Heart right ventricle (tissue), 16 donors: ENCODE data around the gene CHMP2B. TPM values are rescaled to one million over a fixed set of nuclear protein-coding genes. Genes with fewer than 3 reads are reported as not detected.

Source experiments
- ATAC-seq, 8 donors: fragments of 200-7000 bp; cut with Tn5 transposase; one replicate each; pipeline ENCODE4 v1.9.1; 2020; ENCODE audit warnings: mild to moderate bottlenecking in 8 of 8, moderate library complexity in 8 of 8, moderate number of reproducible peaks in 1 of 8
- DNase-seq, 2 donors: peaks; one replicate each; pipeline ENCODE4 v3.0.0-alpha.2; 2020
- H3K27ac ChIP-seq, 10 donors: fragments of 200-600 bp; sonication (generic) in 2 of 10; one replicate each; pipeline versions ENCODE4 v1.5.0 to v1.8.0; 2020 to 2022; ENCODE audit warnings: mild to moderate bottlenecking in 3 of 10
- H3K27me3 ChIP-seq, 7 donors: fragments of 200-600 bp; one replicate each; pipeline ENCODE4 v1.8.0; 2021 to 2022; ENCODE audit warnings: mild to moderate bottlenecking in 2 of 7
- H3K36me3 ChIP-seq, 9 donors: fragments of 200-600 bp; sonication (generic) in 1 of 9; one replicate each; pipeline versions ENCODE4 v1.5.0 to v1.8.0; 2020 to 2022; ENCODE audit warnings: mild to moderate bottlenecking in 2 of 9
- H3K4me1 ChIP-seq, 9 donors: fragments of 200-600 bp; sonication (generic) in 1 of 9; one replicate each; pipeline versions ENCODE4 v1.5.0 to v1.8.0; 2020 to 2022; ENCODE audit warnings: mild to moderate bottlenecking in 4 of 9
- H3K4me3 ChIP-seq, 10 donors: fragments of 200-600 bp; sonication (generic) in 2 of 10; one replicate each; pipeline versions ENCODE4 v1.5.0 to v1.8.0; 2020 to 2022; ENCODE audit warnings: mild to moderate bottlenecking in 7 of 10, moderate library complexity in 2 of 10
- H3K9me3 ChIP-seq, 11 donors: fragments of 200-600 bp in 10 of 11; sonication (generic) in 2 of 11; one replicate each; pipeline versions ENCODE4 v1.5.0 to v1.8.0; 2013 to 2022; ENCODE audit warnings: mild to moderate bottlenecking in 2 of 11, control low read depth in 1 of 11, moderate library complexity in 1 of 11
- WGBS, 2 donors: extraction: QIAGEN DNeasy Blood & Tissue Kit; methylation state at CpG; one replicate each; pipeline ENCODE4 v1.1.7; 2013; ENCODE audit warnings: inconsistent platforms in 1 of 2; 5-methylcytosine and 5-hydroxymethylcytosine counted together
- intact Hi-C, 10 donors: fragments of 100-400 bp; cut with DNase I; formaldehyde crosslinking; loops; one replicate each; pipeline versions ENCODE4 v1.11.1 to v1.14.2; 2022
- polyA plus RNA-seq, 2 donors: library from polyadenylated mRNA; stranded (reverse); fragments of 200-250 nt; gene quantifications; one replicate each; pipeline ENCODE4 v1.2.3, GENCODE V29; 2013
- total RNA-seq, 10 donors: library from RNA; stranded (reverse); fragmentation: NEBNext Ultra II Directional in 3 of 10; extraction: Animal tissue kit (Norgen Biotek cat#: 25700) in 3 of 10; gene quantifications; one replicate each; pipeline versions ENCODE4 v1.2.1 to v1.2.4, GENCODE V29; 2021 to 2023
- TF ChIP-seq, protein P1 (sequence below), 9 donors: fragments of 200-600 bp; sonication (generic) in 2 of 9; IDR thresholded peaks; one replicate each; pipeline versions ENCODE4 v1.5.0 to v1.8.0; 2021 to 2022; ENCODE audit warnings: antibody characterized with exemption in 9 of 9, mild to moderate bottlenecking in 5 of 9, moderate library complexity in 1 of 9
- donor health status: Arrhythmogenic right ventricular cardiomyopathy.
- donor health status: ischemic (EF 13 %, LVEDD 7.1; RV severe dilation, severe dysfunction).
- donor health status: healthy with polysubstance abuse.
- donor health status: DM: no; HTN: yes; CAD: no.
- donor health status: DM: no; HTN: no; CAD: no.
- donor health status: ischemic (EF 25% LVEDD 6.9; RV normal size, moderate dysfunction).
- donor health status: ischemic (EF 25% LVEDD 5.7; RV mildly dilated, moderate dysfunction).
- donor health status: healthy.
- donor health status: DM: yes; HTN: yes; CAD: no.
- donor health status: Ischemic cardiomyopathy.
- donor health status: ischemic (EF 35%, LVEDD 5.7; RV mildly dilated, moderate dysfunction).
- donor health status: nonischemic (EF 11% LVEDD 7.7; RV severe dilation, severe dysfunction).
- donor health status: DM: yes; HTN: yes; CAD: no.
- donor health status: PGD.
- donor health status: ischemic (EF 29% LVEDD 5.4; RV normal size, mild dysfunction).
- donor health status: nonischemic (EF 23%, LVEDD 6.1; RV moderate dilation, normal function).

CHMP2B gene
- total and polyA plus RNA-seq, 12 donors: 10.8 to 43.7 (median 35.2) TPM

DNA sequence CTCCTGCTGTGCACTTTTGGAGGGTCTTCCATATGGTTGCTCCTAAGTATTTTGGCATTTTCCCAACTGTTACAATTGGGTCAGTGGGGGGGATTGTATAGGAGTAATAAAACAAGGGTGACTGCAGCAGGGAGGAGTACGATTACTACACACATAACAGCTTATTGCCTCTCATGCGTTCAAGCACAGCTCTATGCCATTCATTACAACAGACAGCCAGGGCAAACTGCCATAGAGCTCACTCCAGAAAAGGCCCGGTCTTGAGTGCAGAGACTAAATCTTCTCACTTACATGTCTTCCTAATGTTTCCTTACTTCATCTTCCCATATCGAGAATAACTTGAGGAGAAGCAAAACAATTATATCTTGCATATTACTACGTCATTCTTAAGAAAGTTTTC lies 1.4 kb upstream of the CHMP2B start:
- TF ChIP-seq, protein P1, sequence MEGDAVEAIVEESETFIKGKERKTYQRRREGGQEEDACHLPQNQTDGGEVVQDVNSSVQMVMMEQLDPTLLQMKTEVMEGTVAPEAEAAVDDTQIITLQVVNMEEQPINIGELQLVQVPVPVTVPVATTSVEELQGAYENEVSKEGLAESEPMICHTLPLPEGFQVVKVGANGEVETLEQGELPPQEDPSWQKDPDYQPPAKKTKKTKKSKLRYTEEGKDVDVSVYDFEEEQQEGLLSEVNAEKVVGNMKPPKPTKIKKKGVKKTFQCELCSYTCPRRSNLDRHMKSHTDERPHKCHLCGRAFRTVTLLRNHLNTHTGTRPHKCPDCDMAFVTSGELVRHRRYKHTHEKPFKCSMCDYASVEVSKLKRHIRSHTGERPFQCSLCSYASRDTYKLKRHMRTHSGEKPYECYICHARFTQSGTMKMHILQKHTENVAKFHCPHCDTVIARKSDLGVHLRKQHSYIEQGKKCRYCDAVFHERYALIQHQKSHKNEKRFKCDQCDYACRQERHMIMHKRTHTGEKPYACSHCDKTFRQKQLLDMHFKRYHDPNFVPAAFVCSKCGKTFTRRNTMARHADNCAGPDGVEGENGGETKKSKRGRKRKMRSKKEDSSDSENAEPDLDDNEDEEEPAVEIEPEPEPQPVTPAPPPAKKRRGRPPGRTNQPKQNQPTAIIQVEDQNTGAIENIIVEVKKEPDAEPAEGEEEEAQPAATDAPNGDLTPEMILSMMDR (IDR thresholded peaks at IDR 0.05): no peak
- no peak overlapping the region for H3K27ac ChIP-seq

DNA sequence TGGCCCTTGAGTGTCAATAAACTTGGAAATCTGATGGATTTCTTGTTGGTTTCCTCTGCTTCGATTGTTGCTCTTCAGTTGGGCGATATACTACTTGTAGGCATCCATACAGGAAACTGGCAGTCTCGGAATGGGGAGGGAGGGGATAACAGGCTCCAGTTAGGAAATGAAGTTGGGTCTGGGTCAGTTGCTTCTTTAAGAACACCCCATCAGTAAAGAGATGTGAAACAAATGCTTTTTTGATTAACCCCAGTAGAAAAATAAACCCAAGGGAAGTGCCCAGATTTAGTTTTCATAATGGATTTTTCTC lies 681 bp downstream of the CHMP2B start:
- Histone ChIP-seq H3K9me3 (no peaks in the 10 kb centered on the region), H3K4me1 (peaks cover 0 to 48% (median 26%) of the 10 kb centered on the region in 9 donors), H3K36me3 (no peaks in the 10 kb centered on the region), H3K27me3 (peaks cover 0 to 2% (median 0%) of the 10 kb centered on the region in 7 donors), H3K4me3 (peak overlapping the region; percentile 71 to 100 (median 96)), H3K27ac (peak overlapping the region in 8 of 10 donors; percentile 85 to 97 (median 95))
- 0 to 3% methylated on average over 3 of the region's 3 CpGs for WGBS, 2 donors
- DNase-seq: no peak
- ATAC-seq: peak in 1 of 8 donors; percentile 2
- TF ChIP-seq, protein P1 (IDR thresholded peaks at IDR 0.05): no peak
- intact Hi-C loops: no loop called here

More for the DNA sequence above, 1.4 kb upstream of the CHMP2B start:
- Histone ChIP-seq H3K9me3 (no peaks in the 10 kb centered on the region), H3K27me3 (peaks cover 0 to 5% (median 0%) of the 10 kb centered on the region in 7 donors), H3K4me1 (peaks cover 0 to 31% (median 22%) of the 10 kb centered on the region in 9 donors), H3K4me3 (peak overlapping the region in 2 of 10 donors; percentile 91 to 94), H3K36me3 (no peaks in the 10 kb centered on the region)
- no peak for ATAC-seq
- intact Hi-C loops: no loop called here
- DNase-seq: no peak
- WGBS, 2 donors: 56 to 63% methylated on average over 5 of the region's 5 CpGs

DNA sequence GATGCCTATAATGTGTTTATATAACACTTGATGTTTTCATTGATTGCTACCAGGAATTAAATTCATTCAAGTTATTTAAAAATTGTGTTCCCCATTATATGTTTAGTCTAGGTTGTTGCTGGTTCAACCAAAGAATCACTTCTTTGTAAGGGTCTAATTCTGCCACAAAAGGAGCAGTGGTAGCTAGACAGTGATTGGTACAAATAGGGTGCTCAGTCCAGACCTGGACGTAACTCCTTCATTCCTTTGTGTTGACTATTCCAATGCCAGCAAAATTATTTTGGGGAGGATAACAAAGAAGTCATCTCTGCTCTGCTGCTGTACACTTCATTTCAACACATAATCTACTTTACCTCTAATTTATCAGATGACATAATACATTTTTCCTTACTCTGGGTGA lies 1.2 kb downstream of the CHMP2B start:
- intact Hi-C loops: no loop called here
- Histone ChIP-seq H3K4me3 (peak overlapping the region in 9 of 10 donors; percentile 71 to 99 (median 94)), H3K36me3 (no peaks in the 10 kb centered on the region), H3K9me3 (no peaks in the 10 kb centered on the region), H3K4me1 (peaks cover 0 to 52% (median 28%) of the 10 kb centered on the region in 9 donors), H3K27ac (no peak overlapping the region), H3K27me3 (no peaks in the 10 kb centered on the region)
- WGBS, 2 donors: 12 to 21% methylated on average over 1 of the region's 1 CpG
- ATAC-seq (no peak), DNase-seq (no peak)
- TF ChIP-seq, protein P1 (IDR thresholded peaks at IDR 0.05): no peak

DNA sequence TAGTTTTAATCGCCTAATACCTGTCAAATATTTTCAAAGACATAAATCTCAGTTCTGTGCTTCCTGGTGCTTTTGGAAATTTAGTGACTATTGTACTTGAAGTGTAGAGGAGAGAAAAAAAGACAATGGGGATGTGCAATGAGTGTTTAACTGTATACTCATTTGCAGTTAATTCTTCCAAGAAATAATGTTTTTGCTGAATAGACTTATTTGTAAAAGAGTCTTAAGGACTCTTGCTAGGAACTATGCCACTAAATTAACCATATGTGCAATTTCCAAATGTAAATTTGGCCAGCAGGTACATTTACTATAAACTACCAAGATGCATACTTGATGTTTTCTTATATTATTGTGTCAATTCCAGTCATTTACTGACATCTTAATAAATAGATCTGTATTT lies 2.0 kb downstream of the CHMP2B start:
- Histone ChIP-seq H3K4me1 (peaks cover 0 to 52% (median 28%) of the 10 kb centered on the region in 9 donors), H3K4me3 (peak overlapping the region in 2 of 10 donors; percentile 94 to 99), H3K36me3 (no peaks in the 10 kb centered on the region), H3K9me3 (no peaks in the 10 kb centered on the region), H3K27ac (no peak overlapping the region), H3K27me3 (no peaks in the 10 kb centered on the region)
- intact Hi-C loops: no loop called here
- no peak for DNase-seq
- no peak for ATAC-seq
- TF ChIP-seq, protein P1 (IDR thresholded peaks at IDR 0.05): no peak
- WGBS, 2 donors: 86 to 92% methylated on average over 1 of the region's 1 CpG
